OCI-LY3 (cell line): ENCODE results near the gene MTHFD1.

Experiments
- H2AFZ ChIP-seq: fragments of 200-600, 300-600 bp; shearing (Covaris generic); 2 replicates; pipeline ENCODE4 v1.6.0; 2014; ENCODE audit warnings: antibody characterized with exemption, low read depth, low read length
- H3K27ac ChIP-seq: fragments of 200-600, 300-600 bp; sonication (generic); 2 replicates; pipeline ENCODE4 v1.5.1; 2014; ENCODE audit warnings: mild to moderate bottlenecking, low read length, moderate library complexity, mixed read lengths
- H3K27me3 ChIP-seq: fragments of 200-600, 300-600 bp; sonication (generic); 2 replicates; pipeline ENCODE4 v1.6.1; 2014; ENCODE audit warnings: low read depth, low read length, mixed read lengths
- H3K36me3 ChIP-seq: fragments of 200-600, 300-600 bp; sonication (generic); replicated peaks from 2 replicates; pipeline ENCODE3; 2014; ENCODE audit warnings: low read depth, low read length, mixed read lengths
- H3K4me1 ChIP-seq: fragments of 300-600, 200-600 bp; sonication (generic); 2 replicates; pipeline ENCODE4 v1.6.1; 2014; ENCODE audit warnings: low read length, mixed read lengths
- H3K4me2 ChIP-seq: fragments of 200-600, 300-600 bp; sonication (generic); 2 replicates; pipeline ENCODE4 v1.6.1; 2014; ENCODE audit warnings: low read length, mixed read lengths
- H3K4me3 ChIP-seq: fragments of 300-600, 200-600 bp; sonication (generic); 2 replicates; pipeline ENCODE4 v1.5.1; 2014; ENCODE audit warnings: antibody characterized with exemption, mild to moderate bottlenecking, low read length, moderate library complexity
- H3K79me2 ChIP-seq: fragments of 300-600, 200-600 bp; shearing (Covaris generic); 2 replicates; pipeline ENCODE4 v1.6.1; 2014; ENCODE audit warnings: mild to moderate bottlenecking, low read length, mixed read lengths
- H3K9ac ChIP-seq: fragments of 300-600, 200-600 bp; shearing (Covaris generic); 2 replicates; pipeline ENCODE4 v1.6.0; 2014; ENCODE audit warnings: mild to moderate bottlenecking, low read length, moderate library complexity
- H3K9me3 ChIP-seq: fragments of 200-600, 300-600 bp; shearing (Covaris generic); 2 replicates; pipeline ENCODE4 v1.6.1; 2014; ENCODE audit warnings: low read length, mixed read lengths; ENCODE audit not compliant: insufficient read depth
- H4K20me1 ChIP-seq: fragments of 200-600, 300-600 bp; sonication (generic); 2 replicates; pipeline ENCODE4 v1.6.1; 2016; ENCODE audit warnings: low read length, mixed read lengths; ENCODE audit not compliant: insufficient read depth
- CTCF ChIP-seq: fragments of 200-600, 300-600 bp; sonication (generic); IDR thresholded peaks from 2 replicates; pipeline ENCODE4 v1.5.1; 2014; ENCODE audit warnings: antibody characterized with exemption, low read length, low read depth
- EZH2phosphoT487 ChIP-seq: fragments of 200-600 bp; shearing (Covaris generic); IDR thresholded peaks from 2 replicates; pipeline ENCODE4 v1.6.1; 2018; ENCODE audit warnings: antibody characterized with exemption, mixed run types, low read depth

The MTHFD1 gene

GRCh38 chr14:64465831-64466554 lies 77.8 kb downstream of the MTHFD1 start:
- H3K27ac ChIP-seq, result no peak overlapping the region
- H3K9me3 ChIP-seq, result no peaks in the 10 kb centered on the region
- peaks cover 14% of the 10 kb centered on the region for H4K20me1 ChIP-seq
- no peaks in the 10 kb centered on the region for H3K27me3 ChIP-seq
- peaks cover 43% of the 10 kb centered on the region for H3K4me1 ChIP-seq
- peak overlapping the region; percentile 94 for H3K4me2 ChIP-seq
- H2AFZ ChIP-seq, result no peak overlapping the region
- H3K79me2 ChIP-seq, result no peaks in the 10 kb centered on the region
- peak overlapping the region; percentile 61 for H3K9ac ChIP-seq
- peak overlapping the region; percentile 79 for H3K4me3 ChIP-seq
- TF ChIP-seq CTCF (no peak), EZH2phosphoT487 (no peak)
- H3K36me3 ChIP-seq, result peaks cover 19% of the 10 kb centered on the region

GRCh38 chr14:64467101-64467500 lies 78.9 kb downstream of the MTHFD1 start:
- peaks cover 14% of the 10 kb centered on the region for H4K20me1 ChIP-seq
- H3K79me2 ChIP-seq, result no peaks in the 10 kb centered on the region
- no peak overlapping the region for H3K27ac ChIP-seq
- no peak overlapping the region for H3K9ac ChIP-seq
- no peak overlapping the region for H3K4me3 ChIP-seq
- no peak overlapping the region for H2AFZ ChIP-seq
- H3K27me3 ChIP-seq, result no peaks in the 10 kb centered on the region
- TF ChIP-seq CTCF (no peak), EZH2phosphoT487 (no peak)
- H3K4me1 ChIP-seq, result peaks cover 41% of the 10 kb centered on the region
- H3K36me3 ChIP-seq, result peaks cover 11% of the 10 kb centered on the region
- no peak overlapping the region for H3K4me2 ChIP-seq
- no peaks in the 10 kb centered on the region for H3K9me3 ChIP-seq

- Histone ChIP-seq H2AFZ (no peak overlapping the region), H3K9me3 (no peaks in the 10 kb centered on the region), H4K20me1 (peaks cover 11% of the 10 kb centered on the region), H3K4me2 (no peak overlapping the region), H3K79me2 (no peaks in the 10 kb centered on the region), H3K9ac (no peak overlapping the region), H3K27ac (no peak overlapping the region), H3K27me3 (no peaks in the 10 kb centered on the region), H3K36me3 (peaks cover 7% of the 10 kb centered on the region), H3K4me3 (no peak overlapping the region), H3K4me1 (peaks cover 36% of the 10 kb centered on the region)
- no peak for TF ChIP-seq EZH2phosphoT487
- no peak for TF ChIP-seq CTCF
Measured at GRCh38 chr14:64467566-64467965, 79.4 kb downstream of the MTHFD1 start.

GRCh38 chr14:64468451-64468850 lies 80.3 kb downstream of the MTHFD1 start:
- Histone ChIP-seq H3K4me3 (no peak overlapping the region), H3K27ac (no peak overlapping the region), H2AFZ (no peak overlapping the region), H3K36me3 (peaks cover 3% of the 10 kb centered on the region), H3K9ac (no peak overlapping the region), H3K4me2 (no peak overlapping the region), H3K9me3 (no peaks in the 10 kb centered on the region), H3K4me1 (peaks cover 28% of the 10 kb centered on the region), H4K20me1 (peaks cover 6% of the 10 kb centered on the region; the same call in 1 of the 2 replicates), H3K79me2 (no peaks in the 10 kb centered on the region), H3K27me3 (no peaks in the 10 kb centered on the region)
- TF ChIP-seq CTCF (no peak), EZH2phosphoT487 (no peak)
